Prostate gland (tissue), 2 donors: ENCODE results near the gene TNIP2. TPM values are rescaled to one million over a fixed set of nuclear protein-coding genes. Genes with fewer than 3 reads are reported as not detected.

Experiments
- DNase-seq: peaks from one replicate; pipeline ENCODE4 v3.0.0-alpha.2; 2019; ENCODE audit warnings: low spot score
- H3K27ac ChIP-seq, 2 donors: fragments of 200-600 bp; sonication (generic); 2 replicates each; pipeline ENCODE4 v1.5.1; 2017 to 2019
- H3K27me3 ChIP-seq: fragments of 200-600 bp; sonication (generic); replicated peaks from 2 replicates; pipeline ENCODE4 v1.5.1; 2019; ENCODE audit not compliant: insufficient read depth
- H3K36me3 ChIP-seq, 2 donors: fragments of 200-600 bp; sonication (generic); 1 replicate in 1 of 2; 2 replicates in 1 of 2; pipeline versions ENCODE4 v1.5.1 to v1.8.1; 2017 to 2019
- H3K4me1 ChIP-seq: fragments of 200-600 bp; sonication (generic); replicated peaks from 2 replicates; pipeline ENCODE4 v1.5.1; 2019
- H3K4me3 ChIP-seq, 2 donors: fragments of 200-600 bp; sonication (generic); 2 replicates each; pipeline ENCODE4 v1.5.1; 2017 to 2019
- H3K9me3 ChIP-seq: fragments of 200-600 bp; sonication (generic); 2 replicates; pipeline ENCODE4 v1.5.1; 2017
- CTCF ChIP-seq, 4 experiments: fragments of 200-600 bp in 2 of 4; fragments of 450-650 bp in 2 of 4; sonication (generic) in 2 of 4; IDR thresholded peaks; 1 replicate in 3 of 4; 2 replicates in 1 of 4; pipeline ENCODE4 v1.5.1; 2016 to 2019; ENCODE audit warnings: antibody characterized with exemption in 4 of 4, mild to moderate bottlenecking in 2 of 4, moderate library complexity in 2 of 4
- POLR2A ChIP-seq: fragments of 450-650 bp; IDR thresholded peaks from one replicate; pipeline ENCODE4 v1.6.1; 2016; ENCODE audit warnings: antibody characterized with exemption, mild to moderate bottlenecking
- POLR2AphosphoS5 ChIP-seq: sonication (generic); formaldehyde crosslinking; IDR thresholded peaks from one replicate; pipeline ENCODE4 v1.6.1; 2017; ENCODE audit warnings: antibody characterized with exemption
- WGBS: methylation state at CpG from one replicate; pipeline ENCODE4 v1.1.5; 2018; 5-methylcytosine and 5-hydroxymethylcytosine counted together
- intact Hi-C: fragments of 100-400 bp; cut with DNase I; formaldehyde crosslinking; loops from one replicate; pipeline ENCODE4 v1.14.2; 2022
- total RNA-seq, 2 donors: library from RNA; depleted of rRNA; stranded (reverse); fragments of >200 nt; gene quantifications; one replicate each; pipeline ENCODE4 v1.1.0, GENCODE V29; 2016

Gene TNIP2
- total RNA-seq, 2 donors from 2014 or later = 54.8 to 94.0 TPM

DNA sequence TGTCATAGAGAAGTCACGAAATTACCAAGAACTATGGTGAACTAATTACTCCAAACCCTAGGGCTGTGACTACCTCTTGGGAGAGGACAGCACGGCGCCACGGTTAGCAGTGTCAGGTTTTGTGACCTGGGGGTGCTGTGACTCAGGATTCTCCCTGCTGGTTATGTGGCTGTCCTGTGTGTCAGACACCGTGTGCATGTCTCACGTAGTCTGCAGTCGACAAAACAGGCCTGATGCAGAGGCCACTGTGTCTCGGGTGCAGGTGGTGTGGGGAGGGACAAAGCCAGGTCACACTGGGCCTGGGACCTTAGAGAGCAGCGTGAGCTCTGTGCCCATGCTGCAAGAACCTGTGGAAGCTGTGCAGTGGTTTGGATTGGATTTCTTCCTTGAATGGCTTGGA, 34.1 kb downstream of the TNIP2 start:
- H3K4me1 ChIP-seq = no peaks in the 10 kb centered on the region
- no peak for DNase-seq
- WGBS = 97% methylated on average over 9 of the region's 9 CpGs

GRCh38 chr4:2721586-2721985, 34.5 kb downstream of the TNIP2 start:
- WGBS = 82% methylated on average over 11 of the region's 11 CpGs
- TF ChIP-seq POLR2AphosphoS5 (no peak), CTCF (IDR thresholded peaks at IDR 0.05) (no peak), POLR2A (no peak)
- no peaks in the 10 kb centered on the region for H3K9me3 ChIP-seq
- no peak overlapping the region for H3K4me3 ChIP-seq
- H3K27ac ChIP-seq = no peak overlapping the region
- no peaks in the 10 kb centered on the region for H3K36me3 ChIP-seq
- DNase-seq = no peak
- H3K27me3 ChIP-seq = no peaks in the 10 kb centered on the region
- H3K4me1 ChIP-seq = no peaks in the 10 kb centered on the region
- intact Hi-C loops = no loop called here

More for the DNA sequence above, 34.1 kb downstream of the TNIP2 start:
- Histone ChIP-seq H3K9me3 (no peaks in the 10 kb centered on the region), H3K4me3 (no peak overlapping the region), H3K36me3 (no peaks in the 10 kb centered on the region), H3K27me3 (no peaks in the 10 kb centered on the region), H3K27ac (no peak overlapping the region)
- TF ChIP-seq CTCF (IDR thresholded peaks at IDR 0.05) = no peak
- no peak for TF ChIP-seq POLR2AphosphoS5
- TF ChIP-seq POLR2A = no peak
- intact Hi-C loops = no loop called here

GRCh38 chr4:2716236-2716635, 39.9 kb downstream of the TNIP2 start:
- H3K27me3 ChIP-seq = no peaks in the 10 kb centered on the region
- no peak for DNase-seq
- TF ChIP-seq POLR2AphosphoS5 (no peak), POLR2A (no peak), CTCF (IDR thresholded peaks at IDR 0.05) (no peak)
- intact Hi-C loops = no loop called here
- 93% methylated on average over 7 of the region's 8 CpGs for WGBS
- H3K9me3 ChIP-seq = no peaks in the 10 kb centered on the region
- H3K4me1 ChIP-seq = no peaks in the 10 kb centered on the region
- no peaks in the 10 kb centered on the region for H3K36me3 ChIP-seq
- H3K27ac ChIP-seq = no peak overlapping the region
- H3K4me3 ChIP-seq = no peak overlapping the region

DNA sequence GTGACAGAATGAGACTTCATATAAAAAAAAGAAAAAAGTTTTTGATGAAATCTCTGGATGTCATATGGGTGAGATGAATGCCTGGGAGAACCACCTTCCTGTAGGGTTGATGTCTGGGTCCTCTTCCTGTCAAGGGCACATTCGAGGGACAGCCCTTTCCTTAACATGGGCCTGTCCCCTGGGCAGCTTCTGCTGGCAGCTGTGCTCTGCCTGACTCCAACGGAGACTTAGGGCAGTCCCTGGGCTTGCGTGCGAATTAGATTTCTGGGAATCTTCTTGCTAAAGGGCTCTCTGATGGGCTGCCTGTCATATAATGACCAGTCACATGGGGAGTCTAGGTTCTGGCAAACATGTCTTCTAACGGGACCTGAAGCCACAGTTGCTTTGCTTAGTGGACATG, 40.7 kb downstream of the TNIP2 start:
- Histone ChIP-seq H3K4me1 (no peaks in the 10 kb centered on the region), H3K4me3 (no peak overlapping the region), H3K27me3 (no peaks in the 10 kb centered on the region), H3K9me3 (no peaks in the 10 kb centered on the region), H3K36me3 (no peaks in the 10 kb centered on the region), H3K27ac (no peak overlapping the region)
- WGBS = 82% methylated on average over 5 of the region's 5 CpGs
- no peak for TF ChIP-seq CTCF (IDR thresholded peaks at IDR 0.05)
- no peak for TF ChIP-seq POLR2AphosphoS5
- TF ChIP-seq POLR2A = no peak
- DNase-seq = no peak
- intact Hi-C loops = no loop called here

GRCh38 chr4:2714918-2715317, 41.2 kb downstream of the TNIP2 start:
- no peaks in the 10 kb centered on the region for H3K9me3 ChIP-seq
- WGBS = 83% methylated on average over 4 of the region's 4 CpGs
- DNase-seq = no peak
- TF ChIP-seq CTCF (IDR thresholded peaks at IDR 0.05) (no peak), POLR2AphosphoS5 (no peak), POLR2A (no peak)
- no peak overlapping the region for H3K4me3 ChIP-seq
- no peaks in the 10 kb centered on the region for H3K36me3 ChIP-seq
- no peaks in the 10 kb centered on the region for H3K4me1 ChIP-seq
- no peaks in the 10 kb centered on the region for H3K27me3 ChIP-seq
- no peak overlapping the region for H3K27ac ChIP-seq
- intact Hi-C loops = no loop called here
